Endothelial cell of umbilical vein (primary cell): ENCODE measurements around the gene GRPR. TPM values are rescaled to one million over a fixed set of nuclear protein-coding genes. Genes with fewer than 3 reads are reported as not detected.

ENCODE experiments used
- BruUV-seq: library from RNA; stranded (reverse); fragments of 400-500 nt; replicated peaks from 2 replicates; lab custom pipeline; 2021; lab: Mats Ljungman, UMichigan
- CTCF ChIA-PET: fragments of 300-600, 350-600 bp; sonication (Branson Sonifier 250); formaldehyde crosslinking; loops from one replicate; lab custom pipeline; 2021; ENCODE audit warnings: antibody characterized with exemption, inconsistent platforms; lab: Charles Lee
- POLR2A ChIA-PET: fragments of 300-600, 350-600 bp; sonication (Branson Sonifier 250); formaldehyde crosslinking; loops from one replicate; lab custom pipeline; 2021; ENCODE audit warnings: antibody characterized with exemption, inconsistent platforms; lab: Charles Lee
- DNase-seq: peaks from one replicate; pipeline ENCODE4 v3.0.0-alpha.2; 2011; ENCODE audit warnings: low read depth, low spot score
- FAIRE-seq: peaks from 2 replicates; lab custom pipeline; 2011; peaks lifted over from hg19 to GRCh38; lab: Jason Lieb, UNC
- H2AFZ ChIP-seq: 2 replicates; pipeline ENCODE4 v1.6.0; 2012; ENCODE audit warnings: low read depth, low read length, control low read depth, inconsistent platforms
- H3K27ac ChIP-seq: 2 replicates; pipeline ENCODE4 v1.5.1; 2011; ENCODE audit warnings: low read depth, mild to moderate bottlenecking, control low read depth, low read length, moderate library complexity; ENCODE audit not compliant: insufficient read depth
- H3K27me3 ChIP-seq, 2 experiments: 2 replicates each; pipeline versions ENCODE4 v1.6.0 to v1.6.1; 2011; ENCODE audit warnings: low read length in 2 of 2, mixed read lengths in 1 of 2; ENCODE audit not compliant: control insufficient read depth in 2 of 2, insufficient read depth in 2 of 2
- H3K36me3 ChIP-seq, 2 experiments: 2 replicates in 1 of 2; 3 replicates in 1 of 2; pipeline ENCODE4 v1.5.1; 2011; ENCODE audit warnings: low read length in 2 of 2, mild to moderate bottlenecking in 1 of 2, moderate library complexity in 1 of 2; ENCODE audit not compliant: control insufficient read depth in 2 of 2, insufficient read depth in 2 of 2; ENCODE audit errors: extremely low read depth in 1 of 2
- H3K4me1 ChIP-seq: 3 replicates; pipeline ENCODE4 v1.5.1; 2011; ENCODE audit warnings: mild to moderate bottlenecking, low read length; ENCODE audit not compliant: control insufficient read depth, insufficient read depth; ENCODE audit errors: extremely low read depth
- H3K4me2 ChIP-seq: 2 replicates; pipeline ENCODE4 v1.6.1; 2011; ENCODE audit warnings: low read length, control low read depth, mixed read lengths; ENCODE audit not compliant: insufficient read depth
- H3K4me3 ChIP-seq, 3 experiments: fragments of 200-600 bp in 1 of 3; sonication (generic), shearing (Covaris generic) in 1 of 3; replicated peaks in 1 of 3; 2 replicates each; pipeline ENCODE4 v1.5.1; 2011 to 2016; ENCODE audit warnings: control low read depth in 3 of 3, low read length in 3 of 3, mild to moderate bottlenecking in 2 of 3, inconsistent platforms in 1 of 3, low read depth in 1 of 3, moderate library complexity in 1 of 3; ENCODE audit not compliant: insufficient read depth in 1 of 3
- H3K79me2 ChIP-seq: 2 replicates; pipeline ENCODE4 v1.6.0; 2012; ENCODE audit warnings: low read length, inconsistent platforms; ENCODE audit not compliant: control insufficient read depth, insufficient read depth
- H3K9ac ChIP-seq: replicated peaks from 2 replicates; pipeline ENCODE3; 2011; ENCODE audit warnings: low read length, control low read depth; ENCODE audit not compliant: insufficient read depth; ENCODE audit errors: extremely low read depth
- H3K9me1 ChIP-seq: replicated peaks from 3 replicates; pipeline ENCODE4 v1.6.0; 2011; ENCODE audit warnings: mild to moderate bottlenecking, low read length; ENCODE audit not compliant: control insufficient read depth, insufficient read depth; ENCODE audit errors: extremely low read depth
- H3K9me3 ChIP-seq: replicated peaks from 2 replicates; pipeline ENCODE4 v1.5.1; 2012; ENCODE audit warnings: low read length, inconsistent platforms; ENCODE audit not compliant: control insufficient read depth, insufficient read depth
- H4K20me1 ChIP-seq: replicated peaks from 2 replicates; pipeline ENCODE3; 2011; ENCODE audit warnings: mild to moderate bottlenecking, low read length; ENCODE audit not compliant: control insufficient read depth, insufficient read depth; ENCODE audit errors: extremely low read depth
- EZH2 ChIP-seq: IDR thresholded peaks from 2 replicates; pipeline ENCODE4 v1.6.1; 2012; ENCODE audit warnings: borderline replicate concordance, low read depth, mild to moderate bottlenecking, moderate library complexity, low read length, inconsistent platforms; ENCODE audit not compliant: severe bottlenecking
- FOS ChIP-seq: IDR thresholded peaks from 2 replicates; pipeline ENCODE4 v1.6.1; 2011; ENCODE audit warnings: mild to moderate bottlenecking, low read length, moderate library complexity, borderline replicate concordance; ENCODE audit not compliant: insufficient read depth
- GATA2 ChIP-seq: IDR thresholded peaks from 2 replicates; pipeline ENCODE4 v1.7.0; 2011; ENCODE audit warnings: low read depth, mild to moderate bottlenecking, moderate library complexity, mixed read lengths, low read length; ENCODE audit not compliant: insufficient read length, insufficient read depth
- JUN ChIP-seq: IDR thresholded peaks from 2 replicates; pipeline ENCODE4 v1.6.1; 2011; ENCODE audit warnings: borderline replicate concordance, low read depth; ENCODE audit not compliant: insufficient read length, insufficient read depth
- POLR2A ChIP-seq: IDR thresholded peaks from 2 replicates; pipeline ENCODE4 v1.6.1; 2012; ENCODE audit warnings: low read depth, mild to moderate bottlenecking, control low read depth, low read length
- dilution Hi-C: fragments of 300-500 bp; cut with MboI; formaldehyde crosslinking; loops from one replicate; pipeline ENCODE4 v1.15.0; 2019; ENCODE audit warnings: low sequenced_read_pairs; ENCODE audit not compliant: extremely low pct_ligation_motif_present
- intact Hi-C: fragments of 100-400 bp; cut with micrococcal nuclease; formaldehyde crosslinking; loops from one replicate; pipeline ENCODE4 v1.10.0; 2022
- polyA plus RNA-seq, 4 experiments: library from polyadenylated mRNA; depleted of rRNA in 3 of 4; stranded (reverse) in 3 of 4; unstranded in 1 of 4; fragments of >200 nt; gene quantifications; 2 replicates each; pipeline versions ENCODE4 v1.2.1 to v1.2.3, GENCODE V29; 2011 to 2012; ENCODE audit warnings: missing spikeins in 1 of 4
- total RNA-seq: library from RNA; stranded (reverse); gene quantifications from 2 replicates; pipeline ENCODE4 v1.2.3, GENCODE V29; 2021

The GRPR gene
- total and polyA plus RNA-seq, 2 donors (not counting 3 experiments of a cell fraction or from before 2014, with no cell fraction given): 0.11 TPM; not detected in 1

- Histone ChIP-seq H3K4me3 (no peak overlapping the region), H4K20me1 (no peaks in the 10 kb centered on the region), H3K4me1 (no peaks in the 10 kb centered on the region), H3K9me1 (no peaks in the 10 kb centered on the region), H3K27ac (no peak overlapping the region), H2AFZ (no peak overlapping the region), H3K36me3 (no peaks in the 10 kb centered on the region), H3K27me3 (no peaks in the 10 kb centered on the region), H3K79me2 (no peaks in the 10 kb centered on the region), H3K9me3 (no peaks in the 10 kb centered on the region), H3K4me2 (no peak overlapping the region), H3K9ac (no peak overlapping the region)
- intact Hi-C loops (no loop called here), dilution Hi-C loops (no loop called here)
- no TSS peak for BruUV-seq
- ChIA-PET CTCF (no interaction called here), POLR2A (no interaction called here)
- TF ChIP-seq FOS (no peak), EZH2 (no peak), JUN (no peak), POLR2A (no peak)
- FAIRE-seq: no peak
- no peak for DNase-seq
Measured at GRCh38 chrX:16077811-16078210, 45.6 kb upstream of the GRPR start.

GRCh38 chrX:16081357-16081756 lies 42.0 kb upstream of the GRPR start:
- dilution Hi-C loops: no loop called here
- Histone ChIP-seq H3K27me3 (no peaks in the 10 kb centered on the region), H3K9me1 (no peaks in the 10 kb centered on the region), H4K20me1 (no peaks in the 10 kb centered on the region), H3K9ac (no peak overlapping the region), H3K4me2 (no peak overlapping the region), H2AFZ (no peak overlapping the region), H3K4me3 (no peak overlapping the region), H3K4me1 (no peaks in the 10 kb centered on the region), H3K36me3 (no peaks in the 10 kb centered on the region), H3K9me3 (no peaks in the 10 kb centered on the region), H3K79me2 (no peaks in the 10 kb centered on the region), H3K27ac (no peak overlapping the region)
- CTCF ChIA-PET: interaction anchor here (1.4 kb wide), 1 partner anchor 9 kb away, joined by 3 read pairs; no protein-coding TSS in a partner anchor
- intact Hi-C loops: no loop called here
- DNase-seq (no peak), FAIRE-seq (no peak)
- TF ChIP-seq GATA2: no peak
- no peak for TF ChIP-seq FOS
- no peak for TF ChIP-seq EZH2
- POLR2A ChIA-PET: no interaction called here
- BruUV-seq: no TSS peak
